ENCODE data around the gene MAGEA2.
"Not testable (repeated sequence)": the region's sequence is repeated elsewhere in the genome, so short reads cannot be mapped to it uniquely, and the experiment has no call there.

MAGEA2 gene

GRCh38 chrX:152738560-152738959 lies 15.1 kb downstream of the MAGEA2 start:
- no peak for DNase-seq
- intact Hi-C loops (cut with DNase I; ENCODE audit: low total_unique reads), result no loop called here
- no peaks in the 10 kb centered on the region for H3K9me3 ChIP-seq
- TF ChIP-seq, protein P1, sequence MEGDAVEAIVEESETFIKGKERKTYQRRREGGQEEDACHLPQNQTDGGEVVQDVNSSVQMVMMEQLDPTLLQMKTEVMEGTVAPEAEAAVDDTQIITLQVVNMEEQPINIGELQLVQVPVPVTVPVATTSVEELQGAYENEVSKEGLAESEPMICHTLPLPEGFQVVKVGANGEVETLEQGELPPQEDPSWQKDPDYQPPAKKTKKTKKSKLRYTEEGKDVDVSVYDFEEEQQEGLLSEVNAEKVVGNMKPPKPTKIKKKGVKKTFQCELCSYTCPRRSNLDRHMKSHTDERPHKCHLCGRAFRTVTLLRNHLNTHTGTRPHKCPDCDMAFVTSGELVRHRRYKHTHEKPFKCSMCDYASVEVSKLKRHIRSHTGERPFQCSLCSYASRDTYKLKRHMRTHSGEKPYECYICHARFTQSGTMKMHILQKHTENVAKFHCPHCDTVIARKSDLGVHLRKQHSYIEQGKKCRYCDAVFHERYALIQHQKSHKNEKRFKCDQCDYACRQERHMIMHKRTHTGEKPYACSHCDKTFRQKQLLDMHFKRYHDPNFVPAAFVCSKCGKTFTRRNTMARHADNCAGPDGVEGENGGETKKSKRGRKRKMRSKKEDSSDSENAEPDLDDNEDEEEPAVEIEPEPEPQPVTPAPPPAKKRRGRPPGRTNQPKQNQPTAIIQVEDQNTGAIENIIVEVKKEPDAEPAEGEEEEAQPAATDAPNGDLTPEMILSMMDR (IDR thresholded peaks at IDR 0.05), result no peak
- H3K4me3 ChIP-seq, result no peak overlapping the region
- no peaks in the 10 kb centered on the region for H3K4me1 ChIP-seq
- no peak overlapping the region for H3K27ac ChIP-seq
- H3K27me3 ChIP-seq, result no peaks in the 10 kb centered on the region
- H3K36me3 ChIP-seq, result no peaks in the 10 kb centered on the region

DNA sequence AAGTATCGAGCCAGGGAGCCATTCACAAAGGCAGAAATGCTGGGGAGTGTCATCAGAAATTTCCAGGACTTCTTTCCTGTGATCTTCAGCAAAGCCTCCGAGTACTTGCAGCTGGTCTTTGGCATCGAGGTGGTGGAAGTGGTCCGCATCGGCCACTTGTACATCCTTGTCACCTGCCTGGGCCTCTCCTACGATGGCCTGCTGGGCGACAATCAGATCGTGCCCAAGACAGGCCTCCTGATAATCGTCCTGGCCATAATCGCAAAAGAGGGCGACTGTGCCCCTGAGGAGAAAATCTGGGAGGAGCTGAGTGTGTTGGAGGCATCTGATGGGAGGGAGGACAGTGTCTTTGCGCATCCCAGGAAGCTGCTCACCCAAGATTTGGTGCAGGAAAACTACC lies 17.1 kb downstream of the MAGEA2 start:
- H3K9me3 ChIP-seq; DNase-seq; H3K27ac ChIP-seq; H3K27me3 ChIP-seq; H3K4me1 ChIP-seq; intact Hi-C loops (cut with DNase I; ENCODE audit: low total_unique reads); H3K4me3 ChIP-seq; H3K36me3 ChIP-seq: not testable (repeated sequence)

- H3K9me3 ChIP-seq, result no peaks in the 10 kb centered on the region
- intact Hi-C loops (cut with DNase I; ENCODE audit: low total_unique reads), result no loop called here
- TF ChIP-seq, protein P1 (IDR thresholded peaks at IDR 0.05), result no peak
- H3K36me3 ChIP-seq, result no peaks in the 10 kb centered on the region
- no peak overlapping the region for H3K27ac ChIP-seq
- DNase-seq, result no peak
- H3K27me3 ChIP-seq, result no peaks in the 10 kb centered on the region
- no peaks in the 10 kb centered on the region for H3K4me1 ChIP-seq
- no peak overlapping the region for H3K4me3 ChIP-seq
Measured at GRCh38 chrX:152735860-152736511, 17.7 kb downstream of the MAGEA2 start.

DNA sequence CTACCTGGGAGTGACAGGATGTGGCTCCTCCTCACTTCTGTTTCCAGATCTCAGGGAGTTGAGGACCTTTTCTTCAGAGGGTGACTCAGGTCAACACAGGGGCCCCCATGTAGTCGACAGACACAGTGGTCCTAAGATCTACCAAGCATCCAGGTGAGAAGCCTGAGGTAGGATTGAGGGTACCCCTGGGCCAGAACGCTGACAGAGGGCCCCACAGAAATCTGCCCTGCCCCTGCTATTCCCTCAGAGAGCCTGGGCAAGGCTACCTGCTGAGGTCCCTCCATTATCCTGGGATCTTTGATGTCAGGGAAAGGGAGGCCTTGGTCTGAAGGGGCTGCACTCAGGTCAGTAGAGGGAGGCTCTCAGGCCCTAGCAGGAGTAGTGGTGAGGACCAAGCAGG lies 18.5 kb downstream of the MAGEA2 start:
- no peak overlapping the region for H3K27ac ChIP-seq
- H3K4me3 ChIP-seq, result no peak overlapping the region
- TF ChIP-seq, protein P1 (IDR thresholded peaks at IDR 0.05), result no peak
- no peaks in the 10 kb centered on the region for H3K4me1 ChIP-seq
- no peaks in the 10 kb centered on the region for H3K9me3 ChIP-seq
- H3K36me3 ChIP-seq, result no peaks in the 10 kb centered on the region
- no peaks in the 10 kb centered on the region for H3K27me3 ChIP-seq
- intact Hi-C loops (cut with DNase I; ENCODE audit: low total_unique reads), result no loop called here
- DNase-seq, result no peak

DNA sequence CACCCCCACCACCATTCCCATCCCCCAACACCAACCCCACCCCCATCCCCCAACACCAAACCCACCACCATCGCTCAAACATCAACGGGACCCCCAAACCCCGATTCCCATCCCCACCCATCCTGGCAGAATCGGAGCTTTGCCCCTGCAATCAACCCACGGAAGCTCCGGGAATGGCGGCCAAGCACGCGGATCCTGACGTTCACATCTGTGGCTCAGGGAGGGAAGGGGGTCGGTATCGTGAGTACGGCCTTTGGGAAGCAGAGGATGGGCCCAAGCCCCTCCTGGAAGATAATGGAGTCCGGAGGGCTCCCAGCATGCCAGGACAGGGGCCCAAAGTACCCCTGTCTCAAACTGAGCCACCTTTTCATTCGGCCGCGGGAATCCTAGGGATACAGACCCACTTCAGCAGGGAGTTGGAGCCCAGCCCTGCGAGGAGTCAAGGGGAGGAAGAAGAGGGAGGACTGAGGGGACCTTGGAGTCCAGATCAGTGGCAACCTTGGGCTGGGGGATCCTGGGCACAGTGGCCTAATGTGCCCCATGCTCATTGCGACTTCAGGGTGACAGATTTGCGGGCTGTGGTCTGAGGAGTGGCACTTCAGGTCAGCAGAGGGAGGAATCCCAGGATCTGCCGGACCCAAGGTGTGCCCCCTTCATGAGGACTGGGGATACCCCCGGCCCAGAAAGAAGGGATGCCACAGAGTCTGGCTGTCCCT lies 19.3 kb downstream of the MAGEA2 start:
- intact Hi-C loops (cut with DNase I; ENCODE audit: low total_unique reads); H3K4me1 ChIP-seq; H3K36me3 ChIP-seq; DNase-seq; H3K27ac ChIP-seq; H3K9me3 ChIP-seq; H3K4me3 ChIP-seq; H3K27me3 ChIP-seq: not testable (repeated sequence)

- no peak for DNase-seq
- H3K4me3 ChIP-seq, result no peak within 1 kb of the TSS
- no peak within 1 kb of the TSS for H3K27ac ChIP-seq
- H3K9me3 ChIP-seq, result no peaks in the 10 kb centered on the region
- TF ChIP-seq, protein P1 (IDR thresholded peaks at IDR 0.05), result no peak
- no peaks in the 10 kb centered on the region for H3K4me1 ChIP-seq
- intact Hi-C loops (cut with DNase I; ENCODE audit: low total_unique reads), result no loop called here
- no peaks in the 10 kb centered on the region for H3K36me3 ChIP-seq
- no peaks in the 10 kb centered on the region for H3K27me3 ChIP-seq
Measured at GRCh38 chrX:152733261-152733975, 20.2 kb downstream of the MAGEA2 start, which contains the start of the genes CSAG1 and MAGEA12. TSS of gene CSAG1 (minus strand) at chrX:152733721. CDS start at chrX:152732460, 1,261 bp downstream. TSS of gene MAGEA12 (plus strand) at chrX:152733757. CDS start at chrX:152736162, 2,405 bp downstream.
